GM23248 (cell line): ENCODE data around the gene ARPC5. TPM values are rescaled to one million over a fixed set of nuclear protein-coding genes. Genes with fewer than 3 reads are reported as not detected.

ENCODE experiments used
- DNase-seq: peaks from one replicate; pipeline ENCODE4 v3.0.0-alpha.2; 2015
- H2AFZ ChIP-seq: fragments of 200-600 bp; sonication (generic); 2 replicates; pipeline ENCODE4 v1.6.1; 2016; ENCODE audit warnings: antibody characterized with exemption
- H3F3A ChIP-seq: fragments of 200-600 bp; sonication (generic); 2 replicates; pipeline ENCODE4 v1.6.1; 2016; ENCODE audit warnings: mild to moderate bottlenecking, antibody characterized with exemption, mixed run types; ENCODE audit not compliant: insufficient read depth
- H3K27ac ChIP-seq: fragments of 200-600 bp; sonication (generic); 2 replicates; pipeline ENCODE4 v1.5.1; 2016; ENCODE audit warnings: mild to moderate bottlenecking
- H3K27me3 ChIP-seq: fragments of 200-600 bp; sonication (generic); replicated peaks from 2 replicates; pipeline ENCODE4 v1.6.1; 2016; ENCODE audit warnings: mild to moderate bottlenecking; ENCODE audit not compliant: insufficient read depth
- H3K36me3 ChIP-seq: fragments of 200-600 bp; sonication (generic); 2 replicates; pipeline ENCODE4 v1.6.1; 2016; ENCODE audit warnings: low read depth, mild to moderate bottlenecking
- H3K4me1 ChIP-seq: fragments of 200-600 bp; sonication (generic); 2 replicates; pipeline ENCODE4 v1.6.1; 2016; ENCODE audit warnings: mild to moderate bottlenecking; ENCODE audit not compliant: insufficient read depth
- H3K4me2 ChIP-seq: fragments of 200-600 bp; sonication (generic); one replicate; pipeline ENCODE4 v1.6.1; 2016; ENCODE audit warnings: mild to moderate bottlenecking; ENCODE audit not compliant: unreplicated experiment
- H3K4me3 ChIP-seq: fragments of 200-600 bp; sonication (generic); 2 replicates; pipeline ENCODE4 v1.5.1; 2016; ENCODE audit warnings: mild to moderate bottlenecking
- H3K79me2 ChIP-seq: fragments of 200-600 bp; sonication (generic); 2 replicates; pipeline ENCODE4 v1.6.1; 2016; ENCODE audit warnings: mild to moderate bottlenecking; ENCODE audit not compliant: insufficient read depth
- H3K9ac ChIP-seq: fragments of 200-600 bp; sonication (generic); 2 replicates; pipeline ENCODE4 v1.6.1; 2016; ENCODE audit warnings: mild to moderate bottlenecking
- H3K9me2 ChIP-seq: fragments of 200-600 bp; sonication (generic); 2 replicates; pipeline ENCODE4 v1.6.1; 2016; ENCODE audit warnings: mixed run types, mild to moderate bottlenecking, moderate library complexity; ENCODE audit not compliant: insufficient read depth
- H3K9me3 ChIP-seq: fragments of 200-600 bp; sonication (generic); one replicate; pipeline ENCODE4 v1.6.1; 2017; ENCODE audit warnings: low read depth
- H4K20me1 ChIP-seq: fragments of 200-600 bp; sonication (generic); 2 replicates; pipeline ENCODE4 v1.6.0; 2016; ENCODE audit not compliant: insufficient read depth
- EZH2 ChIP-seq: fragments of 200-600 bp; sonication (generic); IDR thresholded peaks from 2 replicates; pipeline ENCODE4 v1.6.1; 2018; ENCODE audit warnings: antibody characterized with exemption, mild to moderate bottlenecking; ENCODE audit not compliant: insufficient read depth, poor library complexity, severe bottlenecking
- EZH2phosphoT487 ChIP-seq: fragments of 200-600 bp; sonication (generic); IDR thresholded peaks from 2 replicates; pipeline ENCODE4 v1.6.1; 2018; ENCODE audit warnings: antibody characterized with exemption, moderate library complexity, mild to moderate bottlenecking, low read depth; ENCODE audit not compliant: insufficient read depth
- WGBS, 2 experiments: methylation state at CpG; one replicate each; pipeline ENCODE4 v1.1.6; 2015 to 2017; ENCODE audit warnings: low lambda C conversion rate in 2 of 2, low coverage in 1 of 2; ENCODE audit errors: missing lambda C conversion rate in 2 of 2; 5-methylcytosine and 5-hydroxymethylcytosine counted together
- in situ Hi-C: fragments of 300-500 bp; cut with MboI; formaldehyde crosslinking; loops from 2 replicates; pipeline ENCODE4 v1.15.0; 2020
- polyA plus RNA-seq: library from polyadenylated mRNA; unstranded; fragments of >200 nt; fragmentation: Nextera tagmentation; extraction: Ambion mirVana; gene quantifications from 2 replicates; pipeline ENCODE4 v1.2.1, GENCODE V29; 2016
- total RNA-seq: library from RNA; depleted of rRNA; stranded (reverse); fragments of >200 nt; shearing (Covaris generic); gene quantifications from 2 replicates; pipeline ENCODE4 v1.2.3, GENCODE V29; 2014

The ARPC5 gene
- total and polyA plus RNA-seq, 2 experiments from 2014 or later: 388 to 666 TPM

DNA sequence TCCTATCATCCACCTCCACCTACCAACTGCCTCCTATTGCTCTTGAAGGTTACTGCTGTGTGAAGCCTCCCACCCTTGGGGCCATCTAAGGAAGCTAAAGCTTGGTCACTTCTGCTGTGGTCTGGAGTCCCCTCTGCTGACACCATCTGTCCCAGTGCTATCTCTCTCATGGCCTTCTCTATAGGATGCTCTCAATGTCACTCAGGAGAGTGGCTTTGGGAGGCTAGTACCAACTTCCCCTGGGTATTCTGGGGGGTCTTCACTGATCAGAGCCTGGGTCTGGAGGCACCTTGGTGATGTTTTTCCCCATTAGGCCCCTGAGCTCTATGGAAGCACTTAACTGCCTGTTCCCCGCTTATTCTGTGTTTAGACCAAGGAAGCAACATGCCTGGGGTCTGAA, 33.1 kb downstream of the ARPC5 start:
- Histone ChIP-seq H3K79me2 (no peaks in the 10 kb centered on the region), H3K27me3 (no peaks in the 10 kb centered on the region), H3K4me2 (no peak overlapping the region), H3K36me3 (no peaks in the 10 kb centered on the region), H2AFZ (no peak overlapping the region), H3K9me3 (no peaks in the 10 kb centered on the region), H3K4me3 (no peak overlapping the region), H3K9me2 (no peaks in the 10 kb centered on the region), H3K27ac (no peak overlapping the region), H3K9ac (no peak overlapping the region), H4K20me1 (no peaks in the 10 kb centered on the region), H3F3A (peaks cover 28% of the 10 kb centered on the region), H3K4me1 (peaks cover 42% of the 10 kb centered on the region)
- WGBS, 2 experiments: 93 to 100% methylated on average over 1 of the region's 1 CpG
- in situ Hi-C loops: no loop called here
- no peak for DNase-seq
- TF ChIP-seq EZH2phosphoT487 (no peak), EZH2 (no peak)

DNA sequence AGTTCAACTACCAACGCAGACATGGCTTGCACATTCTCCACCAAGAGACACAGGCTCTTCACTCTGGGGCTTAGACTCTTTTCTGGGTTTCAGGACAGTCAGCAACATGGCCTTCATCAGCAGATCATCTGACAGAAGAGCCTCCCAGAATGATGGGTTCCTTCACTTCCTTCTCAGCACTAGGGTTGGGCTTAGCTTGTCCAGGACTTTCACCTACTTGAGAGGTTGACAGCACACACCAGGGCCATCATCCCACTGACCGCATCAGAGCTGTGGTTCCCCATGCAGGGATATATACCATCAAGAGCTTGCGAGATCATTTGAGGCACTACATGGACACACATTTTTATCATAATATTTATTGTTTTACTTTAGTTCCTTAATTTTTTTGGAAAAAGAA, 34.9 kb downstream of the ARPC5 start:
- Histone ChIP-seq H3F3A (peaks cover 32% of the 10 kb centered on the region), H3K36me3 (no peaks in the 10 kb centered on the region), H4K20me1 (no peaks in the 10 kb centered on the region), H2AFZ (0 out of 2 replicates have a peak overlapping the region, but pooled peaks have one; percentile 6), H3K79me2 (no peaks in the 10 kb centered on the region), H3K9me3 (no peaks in the 10 kb centered on the region), H3K4me2 (peak overlapping the region; percentile 1), H3K27ac (peak overlapping the region; percentile 66), H3K4me1 (peaks cover 41% of the 10 kb centered on the region), H3K9me2 (no peaks in the 10 kb centered on the region), H3K27me3 (no peaks in the 10 kb centered on the region), H3K4me3 (no peak overlapping the region), H3K9ac (peak overlapping the region; percentile 11; the same call in 1 of the 2 replicates)
- no peak for DNase-seq
- 52 to 60% methylated on average over 3 of the region's 3 CpGs for WGBS, 2 experiments
- TF ChIP-seq EZH2 (no peak), EZH2phosphoT487 (no peak)
- in situ Hi-C loops: no loop called here

DNA sequence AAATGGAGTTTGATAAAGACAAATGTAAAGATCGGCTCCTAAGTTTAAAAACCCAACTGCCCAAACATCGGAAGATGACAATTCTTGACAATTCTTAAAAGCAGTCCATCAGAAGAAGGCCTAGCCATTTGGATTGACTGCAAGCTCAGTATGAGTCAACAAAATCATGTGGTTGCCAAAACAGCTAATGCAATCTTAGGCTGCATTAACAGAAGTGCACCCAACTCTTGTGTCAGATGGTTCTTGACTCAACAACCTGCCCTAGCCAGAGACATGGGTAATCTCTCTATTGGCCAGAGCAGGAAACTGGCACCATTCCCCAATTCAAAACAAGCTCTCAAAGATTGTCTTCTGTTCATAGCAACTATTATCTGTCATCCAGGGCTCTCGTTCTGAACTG, 35.4 kb downstream of the ARPC5 start:
- Histone ChIP-seq H4K20me1 (no peaks in the 10 kb centered on the region), H3K27ac (peak overlapping the region; percentile 66), H3K9me2 (no peaks in the 10 kb centered on the region), H3K4me3 (no peak overlapping the region), H3K4me2 (peak overlapping the region; percentile 1), H3K79me2 (no peaks in the 10 kb centered on the region), H2AFZ (0 out of 2 replicates have a peak overlapping the region, but pooled peaks have one; percentile 6), H3K9me3 (no peaks in the 10 kb centered on the region), H3K36me3 (no peaks in the 10 kb centered on the region), H3K27me3 (no peaks in the 10 kb centered on the region), H3F3A (peaks cover 32% of the 10 kb centered on the region), H3K4me1 (peaks cover 41% of the 10 kb centered on the region), H3K9ac (no peak overlapping the region)
- 7 to 8% methylated on average over 3 of the region's 3 CpGs for WGBS, 2 experiments
- no peak for TF ChIP-seq EZH2phosphoT487
- TF ChIP-seq EZH2: no peak
- DNase-seq: peak; percentile 93
- in situ Hi-C loops: no loop called here

DNA sequence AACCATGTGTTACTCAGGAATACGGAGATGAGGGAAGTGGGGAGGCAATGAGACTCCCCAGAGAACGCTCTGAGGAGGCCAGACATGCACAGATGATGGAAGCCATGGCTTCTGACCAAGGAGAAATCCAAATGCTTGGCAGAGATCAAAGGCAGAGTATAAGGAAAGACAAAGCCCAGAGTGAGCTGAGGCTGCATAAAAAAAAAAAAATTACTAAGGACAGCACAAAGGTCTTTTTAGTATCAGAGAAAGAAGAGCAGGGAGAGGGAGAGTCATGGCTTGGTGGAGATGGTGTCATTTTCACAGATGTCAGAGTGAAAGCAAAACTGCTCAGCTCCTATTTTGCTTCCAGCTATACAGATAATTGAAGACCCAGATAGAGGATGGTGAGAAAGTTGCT, 37.2 kb downstream of the ARPC5 start:
- no peaks in the 10 kb centered on the region for H3K36me3 ChIP-seq
- H3K79me2 ChIP-seq: no peaks in the 10 kb centered on the region
- peak overlapping the region; percentile 33 for H2AFZ ChIP-seq
- H3K9me2 ChIP-seq: no peaks in the 10 kb centered on the region
- no peaks in the 10 kb centered on the region for H3K27me3 ChIP-seq
- H3K4me2 ChIP-seq: peak overlapping the region; percentile 14
- peaks cover 22% of the 10 kb centered on the region for H3F3A ChIP-seq
- no peak for TF ChIP-seq EZH2
- no peak for TF ChIP-seq EZH2phosphoT487
- H3K9me3 ChIP-seq: no peaks in the 10 kb centered on the region
- in situ Hi-C loops: no loop called here
- H4K20me1 ChIP-seq: no peaks in the 10 kb centered on the region
- H3K4me3 ChIP-seq: no peak overlapping the region
- H3K27ac ChIP-seq: peak overlapping the region; percentile 10
- H3K9ac ChIP-seq: no peak overlapping the region
- 33 to 43% methylated on average over 2 of the region's 2 CpGs for WGBS, 2 experiments
- H3K4me1 ChIP-seq: peaks cover 29% of the 10 kb centered on the region
- DNase-seq: peak; percentile 30
